MV-4-11 (cell line): ENCODE data around the gene SLC35F4.
"Not testable (repeated sequence)": the region's sequence is repeated elsewhere in the genome, so short reads cannot be mapped to it uniquely, and the experiment has no call there.

Source experiments
- DNase-seq: peaks from one replicate; lab custom pipeline; 2025; lab: John Stamatoyannopoulos, UW

SLC35F4 gene

GRCh38 chr14:57725399-57726077 lies 140.4 kb downstream of the SLC35F4 start:
- no peak for DNase-seq

GRCh38 chr14:57722141-57722540 lies 143.8 kb downstream of the SLC35F4 start:
- not testable (repeated sequence) for DNase-seq

GRCh38 chr14:57714487-57714931 lies 151.4 kb downstream of the SLC35F4 start:
- DNase-seq, result no peak

- no peak for DNase-seq
Observed at GRCh38 chr14:57712698-57713097, 153.2 kb downstream of the SLC35F4 start.

GRCh38 chr14:57712102-57712501 lies 153.8 kb downstream of the SLC35F4 start:
- no peak for DNase-seq

GRCh38 chr14:57709909-57710308 lies 156.0 kb downstream of the SLC35F4 start:
- no peak for DNase-seq

- DNase-seq, result not testable (repeated sequence)
Observed at GRCh38 chr14:57709086-57709485, 156.8 kb downstream of the SLC35F4 start.

GRCh38 chr14:57707219-57707618 lies 158.7 kb downstream of the SLC35F4 start:
- no peak for DNase-seq

- no peak for DNase-seq
Observed at GRCh38 chr14:57704763-57705162, 161.1 kb downstream of the SLC35F4 start.

- no peak for DNase-seq
Observed at GRCh38 chr14:57699947-57700346, 165.9 kb downstream of the SLC35F4 start.

GRCh38 chr14:57692671-57693070 lies 173.2 kb downstream of the SLC35F4 start:
- peak; percentile 14 for DNase-seq

GRCh38 chr14:57687416-57687815 lies 178.5 kb downstream of the SLC35F4 start:
- no peak for DNase-seq

- no peak for DNase-seq
Observed at GRCh38 chr14:57686304-57686703, 179.6 kb downstream of the SLC35F4 start.

- DNase-seq, result no peak
Observed at GRCh38 chr14:57671021-57671420, 194.9 kb downstream of the SLC35F4 start.

GRCh38 chr14:57660208-57660607 lies 205.7 kb downstream of the SLC35F4 start:
- DNase-seq, result no peak

GRCh38 chr14:57659052-57659451 lies 206.8 kb downstream of the SLC35F4 start:
- DNase-seq, result no peak

GRCh38 chr14:57657487-57657886 lies 208.4 kb downstream of the SLC35F4 start:
- no peak for DNase-seq

- DNase-seq, result no peak
Observed at GRCh38 chr14:57656853-57657252, 209.0 kb downstream of the SLC35F4 start.

GRCh38 chr14:57652769-57653168 lies 213.1 kb downstream of the SLC35F4 start:
- DNase-seq, result no peak

GRCh38 chr14:57641776-57642175 lies 224.1 kb downstream of the SLC35F4 start:
- DNase-seq, result no peak

GRCh38 chr14:57640036-57640435 lies 225.9 kb downstream of the SLC35F4 start:
- no peak for DNase-seq

GRCh38 chr14:57637901-57638300 lies 228.0 kb downstream of the SLC35F4 start:
- no peak for DNase-seq

- DNase-seq, result no peak
Observed at GRCh38 chr14:57634335-57634734, 231.6 kb downstream of the SLC35F4 start.

GRCh38 chr14:57632649-57633048 lies 233.2 kb downstream of the SLC35F4 start:
- peak; percentile 57 for DNase-seq
